KOPT-K1 (cell line): ENCODE data around the gene SND1.
"Not testable (repeated sequence)": the region's sequence is repeated elsewhere in the genome, so short reads cannot be mapped to it uniquely, and the experiment has no call there.

Experiments used
- H3K27ac ChIP-seq: fragments of 200-600 bp; sonication (generic); 2 replicates; pipeline ENCODE4 v1.5.1; 2016; ENCODE audit warnings: antibody characterized with exemption, mild to moderate bottlenecking, low read depth, low read length; ENCODE audit not compliant: poor library complexity, severe bottlenecking
- H3K36me3 ChIP-seq: fragments of 200-600 bp; sonication (generic); 2 replicates; pipeline ENCODE4 v1.5.1; 2017; ENCODE audit warnings: antibody characterized with exemption, mild to moderate bottlenecking, low read length, moderate library complexity; ENCODE audit not compliant: insufficient read depth
- H3K9me3 ChIP-seq: fragments of 200-600 bp; sonication (generic); 2 replicates; pipeline ENCODE4 v1.5.1; 2017; ENCODE audit warnings: antibody characterized with exemption, low read length, mild to moderate bottlenecking; ENCODE audit not compliant: insufficient read depth, poor library complexity, severe bottlenecking

SND1 gene

DNA sequence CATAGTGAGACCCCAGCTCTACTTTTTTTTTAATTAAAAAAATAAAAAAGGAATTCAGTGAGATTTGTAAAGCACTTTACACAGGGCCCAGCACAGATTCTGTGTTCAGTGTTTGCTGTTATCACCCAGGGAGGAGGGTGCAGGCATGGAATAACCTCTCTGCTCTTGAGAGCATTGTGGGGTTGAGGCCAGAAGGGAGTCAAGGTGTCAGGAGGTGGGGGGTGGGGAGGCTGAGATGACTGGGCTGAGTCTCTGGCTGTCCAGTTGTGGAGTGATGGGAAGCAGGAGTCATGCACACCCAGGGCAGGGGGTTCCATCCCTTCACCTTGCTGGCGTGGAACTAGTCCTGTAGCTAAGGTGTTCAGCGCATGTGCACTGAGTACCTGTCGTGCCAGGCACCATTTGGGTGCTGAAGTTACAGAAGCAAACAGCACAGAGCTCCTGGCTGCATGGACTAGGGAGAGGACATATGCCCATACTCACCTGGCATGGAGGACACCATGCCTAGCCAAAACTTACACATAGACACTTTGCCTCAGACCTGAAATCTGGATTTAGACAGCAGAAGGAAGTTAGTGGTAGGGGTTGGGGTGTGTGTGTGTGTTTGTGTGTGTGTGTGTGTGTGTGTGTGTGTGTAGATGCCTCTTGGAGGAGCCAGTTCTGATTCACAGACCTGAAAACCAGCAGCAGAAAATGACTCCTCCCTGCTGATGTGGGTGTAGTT, 448.4 kb downstream of the SND1 start:
- H3K27ac ChIP-seq = no peak overlapping the region
- H3K9me3 ChIP-seq = no peaks in the 10 kb centered on the region
- peaks cover 11% of the 10 kb centered on the region; the same call in 1 of the 2 replicates for H3K36me3 ChIP-seq

DNA sequence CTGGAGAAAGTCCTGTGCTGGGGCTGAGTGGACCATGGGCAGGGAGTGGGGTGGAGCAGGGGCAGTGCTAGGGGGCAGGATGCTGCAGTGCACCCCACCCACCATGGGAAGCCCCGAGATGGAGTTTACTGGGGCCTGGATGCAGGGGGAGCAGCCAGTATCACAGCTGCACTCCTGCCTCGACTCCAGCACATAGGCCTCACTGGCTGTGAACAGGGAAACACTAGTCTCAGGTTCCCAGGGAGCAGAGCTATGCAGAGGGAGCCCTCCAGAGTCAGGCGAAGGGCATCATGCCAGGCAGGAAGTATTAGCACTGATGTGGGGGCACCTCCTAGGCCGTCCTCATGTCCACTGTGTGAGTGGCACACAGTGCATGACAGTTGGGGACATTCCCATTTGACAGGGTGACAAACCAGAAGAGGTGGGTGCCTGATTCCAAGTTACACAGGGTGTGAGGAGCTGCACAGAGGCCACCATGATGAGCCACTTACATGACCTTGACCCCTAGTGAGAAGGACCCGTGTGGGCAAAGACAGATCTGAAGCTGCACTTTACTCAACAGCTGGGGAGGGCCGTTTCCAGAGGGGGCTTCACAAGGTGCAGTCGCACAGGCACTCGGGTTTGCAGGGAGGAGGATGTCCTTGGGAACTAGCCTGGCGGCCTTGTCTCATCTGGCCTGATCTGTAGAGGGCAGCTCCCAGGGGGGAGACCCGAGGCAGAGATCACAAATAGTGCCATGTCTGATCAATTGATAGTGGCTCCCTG, 449.1 kb downstream of the SND1 start:
- H3K9me3 ChIP-seq = no peaks in the 10 kb centered on the region
- no peak overlapping the region for H3K27ac ChIP-seq
- H3K36me3 ChIP-seq = peaks cover 4% of the 10 kb centered on the region; the same call in 1 of the 2 replicates

DNA sequence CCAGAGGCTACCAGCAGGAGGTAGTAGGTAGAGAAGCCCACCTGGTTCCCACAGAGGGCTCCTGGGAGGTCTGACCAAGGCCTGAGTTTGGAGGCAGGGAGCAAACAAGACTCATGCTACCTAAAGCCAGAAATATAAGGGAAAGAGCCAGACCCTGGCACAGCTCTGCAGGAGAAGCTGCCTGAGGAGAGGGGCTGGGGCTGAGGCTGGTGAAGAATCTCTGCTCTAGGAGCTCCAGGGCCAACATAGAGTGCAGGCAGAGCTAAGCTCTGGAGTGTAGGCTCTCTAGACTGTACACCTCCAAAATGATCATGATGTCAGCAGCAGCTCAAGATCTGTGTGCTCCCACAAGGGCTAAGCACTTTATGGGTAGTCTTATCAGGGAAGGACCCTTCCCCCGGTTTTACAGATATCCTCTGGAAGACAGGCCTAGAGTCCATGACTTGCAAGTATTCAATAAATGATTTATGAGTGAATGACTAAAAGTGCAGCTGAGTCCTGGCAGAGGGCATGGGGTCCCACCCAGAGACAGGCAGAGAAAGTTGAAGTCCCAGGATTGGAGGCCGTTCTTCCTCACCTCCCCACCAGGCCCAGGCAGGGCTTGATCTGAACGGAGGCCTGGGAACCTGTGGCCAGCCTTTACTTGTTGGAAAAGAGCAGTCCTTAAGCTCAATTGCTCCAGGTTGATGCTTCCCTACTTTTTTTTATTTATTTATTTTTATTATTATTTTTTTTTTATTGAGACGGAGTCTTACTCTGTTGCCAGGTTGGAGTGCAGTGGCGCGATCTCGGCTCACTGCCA, 450.7 kb downstream of the SND1 start:
- Histone ChIP-seq H3K36me3 (no peaks in the 10 kb centered on the region), H3K9me3 (no peaks in the 10 kb centered on the region), H3K27ac (no peak overlapping the region)

DNA sequence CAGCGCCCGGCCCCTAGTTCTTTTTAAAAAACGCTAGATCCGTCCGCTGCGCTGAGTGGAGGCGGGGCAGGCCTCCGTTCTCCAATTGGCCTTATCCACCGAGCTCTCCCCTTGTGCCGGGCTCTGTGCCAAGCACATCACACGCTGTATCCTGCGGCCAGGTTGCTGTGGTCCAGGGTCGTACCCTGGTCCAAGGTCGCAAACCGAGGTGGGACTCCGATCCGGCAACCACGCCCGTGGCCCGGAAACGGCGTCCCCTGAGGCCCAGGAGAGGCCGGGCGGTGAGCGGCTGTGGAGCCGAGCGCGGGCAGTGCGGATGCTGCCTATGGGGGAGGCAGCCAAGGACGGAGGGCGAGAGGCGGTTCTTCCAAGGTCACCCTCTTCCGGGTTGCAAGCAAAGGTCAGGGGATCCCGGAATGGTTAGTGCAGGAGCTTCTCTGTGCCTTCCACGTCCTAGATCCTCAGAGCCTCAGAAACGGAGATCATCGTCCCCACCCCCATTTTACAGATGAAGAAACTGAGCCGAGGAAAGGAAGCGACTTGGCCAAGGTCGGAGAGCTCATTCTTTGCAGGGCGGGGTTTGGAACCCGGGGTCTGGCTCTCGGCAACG, 451.6 kb downstream of the SND1 start:
- no peak overlapping the region for H3K27ac ChIP-seq
- H3K9me3 ChIP-seq = no peaks in the 10 kb centered on the region
- H3K36me3 ChIP-seq = no peaks in the 10 kb centered on the region

DNA sequence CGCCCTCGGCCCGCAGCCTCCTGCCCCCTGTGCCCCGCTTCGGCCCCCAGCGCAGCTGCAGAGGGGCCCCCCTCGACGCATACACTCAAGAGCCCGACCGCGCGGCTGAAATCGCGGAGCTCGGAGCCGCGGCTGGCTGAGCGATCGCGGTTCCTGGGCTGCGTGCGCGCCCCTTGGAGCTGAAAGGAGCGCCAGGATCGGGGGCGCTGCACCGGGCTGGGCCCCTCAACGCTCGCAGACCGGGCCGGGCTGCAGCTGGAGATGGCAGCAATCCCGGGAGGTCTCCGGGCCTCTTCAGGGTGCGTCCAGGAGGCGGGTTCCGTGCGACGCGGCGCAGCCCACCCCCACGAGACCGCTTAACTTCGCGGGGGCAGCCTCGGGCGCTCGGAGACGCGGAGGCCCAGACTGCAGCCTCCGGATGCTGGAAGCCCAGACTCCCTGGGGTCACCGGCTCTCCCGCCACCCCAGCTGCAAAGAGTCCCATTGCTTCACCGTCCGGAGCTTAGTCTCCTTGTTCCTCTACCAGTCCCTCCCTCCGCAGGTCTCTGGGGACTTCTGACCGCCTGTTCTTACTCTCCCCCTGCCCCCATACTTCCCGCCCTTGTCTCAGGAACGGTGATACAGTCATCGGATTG, 452.2 kb downstream of the SND1 start:
- H3K36me3 ChIP-seq = no peaks in the 10 kb centered on the region
- no peaks in the 10 kb centered on the region for H3K9me3 ChIP-seq
- H3K27ac ChIP-seq = no peak overlapping the region

DNA sequence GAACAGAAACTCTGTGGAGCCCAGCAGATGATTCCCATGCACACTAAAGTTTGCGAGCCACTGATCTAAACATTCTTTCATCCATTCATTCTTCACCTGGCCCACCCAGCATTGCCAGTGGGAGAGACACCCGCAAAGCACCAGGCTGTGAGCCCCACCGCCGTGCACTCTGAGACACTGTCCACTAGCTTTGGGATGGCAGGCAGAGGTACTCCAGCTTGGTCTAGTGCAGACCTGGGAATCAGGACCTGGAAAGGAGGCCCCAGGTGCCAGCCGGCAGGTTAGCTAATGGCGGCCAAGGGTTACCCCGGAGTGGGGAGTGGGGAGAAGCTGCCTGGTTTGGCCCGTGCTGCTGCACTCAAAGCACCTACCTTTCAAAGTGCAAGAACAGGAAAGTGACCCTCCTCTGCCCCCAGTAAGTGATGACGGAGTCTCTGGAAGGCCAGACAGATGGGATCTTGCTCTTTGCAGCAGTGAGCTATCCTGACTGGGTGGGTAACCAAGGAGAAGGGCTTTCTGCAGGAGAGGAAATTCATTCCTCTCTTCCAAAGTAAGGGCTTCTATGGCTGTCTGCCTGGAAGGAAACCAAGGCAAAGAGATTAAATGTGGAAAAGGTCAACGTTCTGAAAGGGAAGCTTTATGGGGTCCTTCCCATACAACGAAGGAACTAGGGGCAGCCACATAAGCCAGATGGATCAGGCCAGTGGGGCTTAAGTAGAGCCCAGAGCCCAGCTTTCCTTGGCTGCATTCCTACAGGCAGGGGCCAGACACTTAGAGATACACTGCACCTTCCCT, 453.4 kb downstream of the SND1 start:
- H3K27ac ChIP-seq = no peak overlapping the region
- no peaks in the 10 kb centered on the region for H3K9me3 ChIP-seq
- H3K36me3 ChIP-seq = no peaks in the 10 kb centered on the region

DNA sequence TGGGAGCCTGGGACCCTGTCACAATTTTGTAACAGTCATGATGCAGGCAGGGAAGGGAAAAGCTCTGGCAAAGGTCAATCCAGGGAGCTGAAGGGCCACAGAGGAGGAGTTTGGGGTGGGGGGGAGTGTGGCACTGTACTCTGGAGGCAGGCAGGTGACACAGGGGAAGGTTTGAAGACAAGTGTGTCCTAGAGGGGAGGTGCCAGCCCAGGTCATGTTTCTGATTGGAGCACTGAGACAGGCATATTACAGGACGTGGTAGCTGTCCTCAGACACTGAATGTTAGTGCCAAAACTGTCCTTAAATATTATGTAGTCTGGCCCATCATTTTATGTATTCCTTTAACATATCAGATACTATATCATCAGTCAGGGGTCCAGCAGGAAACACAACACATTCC, 454.8 kb downstream of the SND1 start:
- H3K36me3 ChIP-seq = no peaks in the 10 kb centered on the region
- H3K27ac ChIP-seq = no peak overlapping the region
- H3K9me3 ChIP-seq = no peaks in the 10 kb centered on the region

DNA sequence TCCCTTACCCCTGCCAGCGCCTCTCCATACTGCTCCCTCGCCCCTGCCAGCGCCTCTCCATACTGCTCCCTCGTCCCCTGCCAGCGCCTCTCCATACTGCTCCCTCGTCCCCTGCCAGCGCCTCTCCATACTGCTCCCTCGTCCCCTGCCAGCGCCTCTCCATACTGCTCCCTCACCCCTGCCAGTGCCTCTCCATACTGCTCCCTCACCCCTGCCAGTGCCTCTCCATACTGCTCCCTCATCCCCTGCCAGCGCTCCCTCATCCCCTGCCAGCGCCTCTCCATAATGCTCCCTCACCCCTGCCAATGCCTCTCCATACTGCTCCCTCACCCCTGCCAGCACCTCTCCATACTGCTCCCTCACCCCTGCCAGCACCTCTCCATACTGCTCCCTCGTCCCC, 455.5 kb downstream of the SND1 start:
- not testable (repeated sequence) for H3K27ac ChIP-seq

DNA sequence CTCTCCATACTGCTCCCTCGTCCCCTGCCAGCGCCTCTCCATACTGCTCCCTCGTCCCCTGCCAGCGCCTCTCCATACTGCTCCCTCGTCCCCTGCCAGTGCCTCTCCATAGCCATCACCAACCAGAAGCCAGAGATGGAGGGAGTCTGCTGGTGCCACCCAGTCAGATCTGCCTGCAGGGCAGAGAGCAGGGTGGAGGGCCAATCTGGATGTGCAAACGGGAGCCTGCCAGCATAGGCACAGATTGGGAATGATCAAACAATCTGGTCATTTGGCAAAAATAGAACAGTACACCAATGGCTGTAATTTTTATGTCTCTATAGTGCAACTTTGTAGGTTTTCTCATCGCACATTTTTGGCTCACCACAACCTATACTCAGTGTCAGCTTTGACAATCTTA, 456.1 kb downstream of the SND1 start:
- peak overlapping the region; percentile 62 for H3K27ac ChIP-seq
- H3K9me3 ChIP-seq = no peaks in the 10 kb centered on the region
- H3K36me3 ChIP-seq = no peaks in the 10 kb centered on the region

More for the DNA sequence above, 455.5 kb downstream of the SND1 start:
- not testable (repeated sequence) for H3K9me3 ChIP-seq, H3K36me3 ChIP-seq

DNA sequence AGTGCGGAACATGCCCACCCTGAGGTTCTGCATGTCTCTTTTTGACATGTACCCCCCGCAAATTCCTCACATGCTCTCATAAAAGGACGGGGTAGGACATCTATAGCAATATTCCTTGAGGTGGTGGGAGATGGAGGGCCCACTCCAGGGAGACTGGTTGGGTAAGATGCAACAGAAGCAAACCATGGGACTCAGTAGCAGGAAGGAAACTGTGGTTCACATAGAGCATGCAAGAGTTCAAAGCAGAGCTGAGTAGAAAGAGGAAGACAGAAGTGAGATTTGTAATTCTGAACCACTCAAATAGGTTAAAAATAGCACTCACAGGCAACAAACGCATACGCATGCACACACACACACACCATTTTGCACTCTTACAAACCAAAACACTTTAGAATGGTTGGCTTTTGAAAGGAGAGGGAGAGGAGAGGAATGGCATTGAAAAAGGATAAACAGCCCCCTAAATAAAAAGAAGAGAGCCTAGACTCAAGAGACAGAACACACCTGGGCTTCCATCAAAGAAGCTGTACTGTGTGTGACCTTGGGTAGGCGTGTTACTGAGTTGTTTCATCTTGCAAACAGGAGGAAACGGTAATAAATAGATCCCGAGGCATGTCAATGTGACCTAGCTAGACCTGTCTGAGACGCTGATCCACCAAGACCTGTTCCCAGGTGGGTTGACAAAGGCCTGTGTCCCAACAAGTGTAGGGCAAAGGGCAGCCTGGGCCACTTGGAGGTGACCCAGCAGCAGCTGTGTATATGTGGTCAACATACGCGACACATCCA, 456.8 kb downstream of the SND1 start:
- peak overlapping the region; percentile 62 for H3K27ac ChIP-seq
- H3K9me3 ChIP-seq = no peaks in the 10 kb centered on the region
- H3K36me3 ChIP-seq = no peaks in the 10 kb centered on the region

DNA sequence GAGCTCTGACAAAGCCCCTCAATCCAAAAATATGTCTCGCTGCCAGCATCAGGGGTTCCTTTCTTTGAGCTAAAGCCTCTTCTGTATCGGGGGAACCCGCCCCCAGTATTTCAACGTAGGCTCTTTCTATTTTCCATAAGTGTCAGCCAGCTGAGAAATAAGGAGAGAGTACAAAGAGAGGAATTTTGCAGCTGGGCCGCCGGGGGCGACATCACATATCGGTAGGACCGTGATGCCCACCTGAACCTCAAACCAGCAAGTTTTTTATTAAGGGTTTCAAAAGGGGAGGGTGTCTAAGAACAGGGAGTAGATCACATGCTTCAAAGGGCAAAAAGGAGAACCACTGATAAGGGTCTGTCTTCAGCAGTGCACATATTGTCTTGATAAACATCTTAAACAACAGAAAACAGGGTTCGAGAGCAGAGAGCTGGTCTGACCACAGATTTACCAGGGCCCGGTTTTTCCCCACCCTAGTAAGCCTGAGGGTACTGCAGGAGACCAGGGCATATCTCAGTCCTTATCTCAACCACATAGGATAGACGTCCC, 457.5 kb downstream of the SND1 start:
- H3K9me3 ChIP-seq, H3K36me3 ChIP-seq: not testable (repeated sequence)
- peak overlapping the region; percentile 62 for H3K27ac ChIP-seq

DNA sequence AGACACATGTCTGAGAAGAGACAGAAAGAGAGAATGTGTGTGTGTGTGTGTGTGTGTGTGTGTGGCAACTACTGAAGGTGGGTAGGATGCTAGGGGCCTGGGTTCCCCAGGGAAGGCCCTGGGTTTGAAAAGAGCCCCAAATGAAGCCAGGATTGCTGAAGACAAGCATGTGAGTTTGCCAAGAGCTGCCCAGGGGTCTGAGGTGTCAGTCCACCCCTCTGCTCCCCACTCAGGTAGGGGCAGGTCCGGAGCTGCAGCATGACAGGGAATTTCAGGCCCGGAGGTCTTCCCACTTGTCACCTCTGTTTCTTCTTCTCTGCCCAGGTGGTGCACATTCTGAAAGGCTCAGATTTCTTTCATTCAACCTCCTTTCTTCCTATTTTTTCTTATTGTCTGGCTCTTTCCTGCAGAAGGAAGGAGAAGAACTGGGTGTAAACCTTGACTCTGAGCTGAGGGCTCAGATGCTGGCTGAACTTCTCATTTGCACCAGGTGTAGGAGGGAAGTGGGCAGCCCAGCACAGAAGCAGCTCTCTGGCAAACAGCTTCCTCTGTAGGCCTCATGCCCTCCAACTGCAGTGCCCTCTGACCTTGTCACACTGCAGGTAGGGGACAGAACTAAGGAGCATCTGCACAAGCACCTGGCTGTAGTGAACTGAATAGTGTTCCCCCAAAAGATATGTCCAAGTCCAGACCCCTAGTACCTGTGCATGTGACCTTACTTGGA, 458.8 kb downstream of the SND1 start:
- Histone ChIP-seq H3K27ac (no peak overlapping the region), H3K36me3 (no peaks in the 10 kb centered on the region), H3K9me3 (no peaks in the 10 kb centered on the region)
